Heart left ventricle (tissue), 16 donors: ENCODE results near the gene CELF2. TPM values are rescaled to one million over a fixed set of nuclear protein-coding genes. Genes with fewer than 3 reads are reported as not detected.

Experiments used
- ATAC-seq, 4 donors: fragments of 200-7000 bp; cut with Tn5 transposase; one replicate each; pipeline ENCODE4 v1.9.1; 2020 to 2022; ENCODE audit warnings: moderate library complexity in 4 of 4, mild to moderate bottlenecking in 3 of 4, moderate number of reproducible peaks in 1 of 4
- DNase-seq, 5 donors: peaks; one replicate each; pipeline ENCODE4 v3.0.0-alpha.2; 2020
- H3K27ac ChIP-seq, 12 donors: fragments of 200-600 bp; sonication (generic) in 4 of 12; one replicate each; pipeline versions ENCODE4 v1.5.0 to v1.8.0; 2016 to 2022; ENCODE audit warnings: mild to moderate bottlenecking in 2 of 12
- H3K27me3 ChIP-seq, 9 donors: fragments of 200-600 bp; sonication (generic) in 2 of 9; one replicate each; pipeline versions ENCODE4 v1.5.1 to v1.8.0; 2016 to 2022; ENCODE audit warnings: mild to moderate bottlenecking in 3 of 9
- H3K36me3 ChIP-seq, 9 donors: fragments of 200-600 bp; sonication (generic) in 2 of 9; one replicate each; pipeline versions ENCODE4 v1.5.0 to v1.8.0; 2018 to 2022; ENCODE audit warnings: mild to moderate bottlenecking in 2 of 9
- H3K4me1 ChIP-seq, 12 donors: fragments of 200-600 bp; sonication (generic) in 4 of 12; one replicate each; pipeline versions ENCODE4 v1.5.0 to v1.8.0; 2016 to 2022; ENCODE audit warnings: mild to moderate bottlenecking in 3 of 12
- H3K4me3 ChIP-seq, 12 donors: fragments of 200-600 bp; sonication (generic) in 4 of 12; one replicate each; pipeline versions ENCODE4 v1.5.0 to v1.8.0; 2017 to 2022; ENCODE audit warnings: mild to moderate bottlenecking in 9 of 12, moderate library complexity in 4 of 12
- H3K9me3 ChIP-seq, 12 donors: fragments of 200-600 bp; sonication (generic) in 4 of 12; one replicate each; pipeline versions ENCODE4 v1.5.0 to v1.8.0; 2016 to 2022; ENCODE audit warnings: mild to moderate bottlenecking in 1 of 12
- CTCF ChIP-seq, 12 donors: fragments of 200-600 bp; sonication (generic) in 4 of 12; IDR thresholded peaks; one replicate each; pipeline versions ENCODE4 v1.5.0 to v1.8.0; 2018 to 2022; ENCODE audit warnings: antibody characterized with exemption in 12 of 12, mild to moderate bottlenecking in 5 of 12
- POLR2A ChIP-seq, 2 donors: fragments of 450-650 bp; IDR thresholded peaks; one replicate each; pipeline ENCODE4 v1.6.1; 2017; ENCODE audit warnings: antibody characterized with exemption in 2 of 2, mild to moderate bottlenecking in 2 of 2, moderate library complexity in 2 of 2
- WGBS, 4 donors: extraction: QIAGEN DNeasy Blood & Tissue Kit in 2 of 4; methylation state at CpG; one replicate each; pipeline versions ENCODE4 v1.1.5 to v1.1.7; 2013 to 2018; 5-methylcytosine and 5-hydroxymethylcytosine counted together
- intact Hi-C, 10 donors: fragments of 100-400 bp; cut with DNase I; formaldehyde crosslinking; loops; one replicate each; pipeline versions ENCODE4 v1.11.1 to v1.14.2; 2022
- polyA plus RNA-seq, 2 donors: library from polyadenylated mRNA; stranded (reverse); fragments of 200-250 nt; gene quantifications; one replicate each; pipeline ENCODE4 v1.2.3, GENCODE V29; 2013
- total RNA-seq, 9 donors: library from RNA; depleted of rRNA in 2 of 9; stranded (reverse); fragments of >200 nt in 2 of 9; fragmentation: NEBNext Ultra II Directional in 3 of 9; extraction: Animal tissue kit (Norgen Biotek cat#: 25700) in 3 of 9; gene quantifications; one replicate each; pipeline versions ENCODE4 v1.1.0 to v1.2.4, GENCODE V29; 2016 to 2023
- donor health status: ischemic (EF 13 %, LVEDD 7.1; RV severe dilation, severe dysfunction).
- donor health status: healthy with polysubstance abuse.
- donor health status: DM: no; HTN: yes; CAD: no.
- donor health status: DM: no; HTN: no; CAD: no.
- donor health status: ischemic (EF 25% LVEDD 6.9; RV normal size, moderate dysfunction).
- donor health status: ischemic (EF 25% LVEDD 5.7; RV mildly dilated, moderate dysfunction).
- donor health status: healthy.
- donor health status: DM: yes; HTN: yes; CAD: no.
- donor health status: ischemic (EF 35%, LVEDD 5.7; RV mildly dilated, moderate dysfunction).
- donor health status: nonischemic (EF 11% LVEDD 7.7; RV severe dilation, severe dysfunction).
- donor health status: DM: yes; HTN: yes; CAD: no.
- donor health status: PGD.
- donor health status: ischemic (EF 29% LVEDD 5.4; RV normal size, mild dysfunction).
- donor health status: nonischemic (EF 23%, LVEDD 6.1; RV moderate dilation, normal function).

Gene CELF2
- total and polyA plus RNA-seq, 11 donors = 14.2 to 103 (median 67.1) TPM

- ATAC-seq = no peak
- no peak for TF ChIP-seq POLR2A (IDR thresholded peaks at IDR 0.05)
- TF ChIP-seq CTCF (IDR thresholded peaks at IDR 0.05) = no peak
- no peak overlapping the region for H3K27ac ChIP-seq
- intact Hi-C loops = no loop called here
- no peaks in the 10 kb centered on the region for H3K27me3 ChIP-seq
- H3K4me3 ChIP-seq = no peak overlapping the region
- WGBS, 4 donors = 73 to 81% (median 78%) methylated on average over 8 of the region's 8 CpGs
- H3K9me3 ChIP-seq = no peaks in the 10 kb centered on the region
- DNase-seq = no peak
- no peaks in the 10 kb centered on the region for H3K36me3 ChIP-seq
- H3K4me1 ChIP-seq = peaks cover 0 to 4% (median 0%) of the 10 kb centered on the region in 12 donors
These were observed 368.4 kb downstream of the CELF2 start for GRCh38 chr10:11386044-11386443.
